A673 (cell line): ENCODE data around the gene DDN.

ENCODE experiments used
- CTCF ChIP-seq: fragments of 300-800, 200-600 bp; sonication (generic); conservative IDR thresholded peaks from 2 replicates; pipeline ENCODE4 v1.5.1; 2017; ENCODE audit warnings: low read depth, mild to moderate bottlenecking, antibody characterized with exemption, low read length, moderate library complexity, mixed read lengths
- EZH2 ChIP-seq: fragments of 200-600 bp; sonication (generic); IDR thresholded peaks from 2 replicates; pipeline ENCODE4 v1.6.1; 2017; ENCODE audit warnings: borderline replicate concordance, low read depth, mild to moderate bottlenecking, mixed read lengths, antibody characterized with exemption, low read length; ENCODE audit not compliant: poor library complexity, severe bottlenecking

- TF ChIP-seq CTCF: no peak
- no peak for TF ChIP-seq EZH2
Measured at GRCh38 chr12:49025463-49025862, 26.3 kb upstream of the DDN start.
